Measurements from ENCODE around the gene LAMC1.

DNA sequence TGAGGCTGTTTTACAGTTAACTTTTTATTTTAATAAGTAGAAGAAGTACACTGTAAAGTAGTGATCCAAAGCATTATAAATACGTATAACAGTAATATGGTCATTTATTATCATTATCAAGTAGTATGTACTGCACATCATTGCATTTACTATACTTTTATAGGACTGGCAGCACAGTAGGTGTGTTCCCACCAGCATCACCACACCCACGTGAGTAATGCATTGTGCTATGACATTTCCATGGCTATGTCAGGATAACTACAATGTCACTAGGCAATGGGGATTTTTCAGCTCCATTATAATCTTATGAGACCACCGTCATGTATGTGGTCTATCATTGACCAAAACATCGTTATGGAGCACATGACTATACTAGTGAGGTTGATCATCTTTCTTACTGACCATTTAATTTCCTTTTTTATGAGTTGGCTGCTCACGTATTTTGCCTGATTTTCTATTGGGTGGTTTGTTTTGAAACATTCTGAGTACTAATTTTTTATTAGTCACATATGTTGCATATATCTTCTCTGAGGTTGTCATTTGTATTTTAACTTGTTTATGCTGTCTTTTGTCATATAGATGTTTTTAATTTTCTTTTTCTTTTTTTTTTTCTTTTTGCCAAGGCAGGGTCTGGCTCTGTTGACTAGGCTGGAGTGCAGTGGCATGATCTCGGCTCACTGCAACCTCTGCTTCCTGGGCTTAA lies 44.9 kb upstream of the LAMC1 start:
- TF ChIP-seq POLR2A (IDR thresholded peaks at IDR 0.05) = no peak
- TF ChIP-seq, protein P1, sequence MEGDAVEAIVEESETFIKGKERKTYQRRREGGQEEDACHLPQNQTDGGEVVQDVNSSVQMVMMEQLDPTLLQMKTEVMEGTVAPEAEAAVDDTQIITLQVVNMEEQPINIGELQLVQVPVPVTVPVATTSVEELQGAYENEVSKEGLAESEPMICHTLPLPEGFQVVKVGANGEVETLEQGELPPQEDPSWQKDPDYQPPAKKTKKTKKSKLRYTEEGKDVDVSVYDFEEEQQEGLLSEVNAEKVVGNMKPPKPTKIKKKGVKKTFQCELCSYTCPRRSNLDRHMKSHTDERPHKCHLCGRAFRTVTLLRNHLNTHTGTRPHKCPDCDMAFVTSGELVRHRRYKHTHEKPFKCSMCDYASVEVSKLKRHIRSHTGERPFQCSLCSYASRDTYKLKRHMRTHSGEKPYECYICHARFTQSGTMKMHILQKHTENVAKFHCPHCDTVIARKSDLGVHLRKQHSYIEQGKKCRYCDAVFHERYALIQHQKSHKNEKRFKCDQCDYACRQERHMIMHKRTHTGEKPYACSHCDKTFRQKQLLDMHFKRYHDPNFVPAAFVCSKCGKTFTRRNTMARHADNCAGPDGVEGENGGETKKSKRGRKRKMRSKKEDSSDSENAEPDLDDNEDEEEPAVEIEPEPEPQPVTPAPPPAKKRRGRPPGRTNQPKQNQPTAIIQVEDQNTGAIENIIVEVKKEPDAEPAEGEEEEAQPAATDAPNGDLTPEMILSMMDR (IDR thresholded peaks at IDR 0.05) = no peak

All from body of pancreas (tissue), 4 donors.